IPS-18c (cell line): ENCODE data around the gene TMIGD2.
"Not testable (repeated sequence)": the region's sequence is repeated elsewhere in the genome, so short reads cannot be mapped to it uniquely, and the experiment has no call there.

ENCODE experiments used
- H3K4me3 ChIP-seq: 2 replicates; pipeline ENCODE4 v1.7.0; 2013; ENCODE audit warnings: low read depth, mild to moderate bottlenecking, low read length, moderate library complexity; ENCODE audit not compliant: insufficient read depth
- H3K9me3 ChIP-seq: one replicate; pipeline ENCODE4 v1.6.1; 2013; ENCODE audit warnings: mild to moderate bottlenecking, low read length, moderate library complexity; ENCODE audit not compliant: control insufficient read depth, insufficient read depth

The TMIGD2 gene, protein sequence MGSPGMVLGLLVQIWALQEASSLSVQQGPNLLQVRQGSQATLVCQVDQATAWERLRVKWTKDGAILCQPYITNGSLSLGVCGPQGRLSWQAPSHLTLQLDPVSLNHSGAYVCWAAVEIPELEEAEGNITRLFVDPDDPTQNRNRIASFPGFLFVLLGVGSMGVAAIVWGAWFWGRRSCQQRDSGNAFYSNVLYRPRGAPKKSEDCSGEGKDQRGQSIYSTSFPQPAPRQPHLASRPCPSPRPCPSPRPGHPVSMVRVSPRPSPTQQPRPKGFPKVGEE

DNA sequence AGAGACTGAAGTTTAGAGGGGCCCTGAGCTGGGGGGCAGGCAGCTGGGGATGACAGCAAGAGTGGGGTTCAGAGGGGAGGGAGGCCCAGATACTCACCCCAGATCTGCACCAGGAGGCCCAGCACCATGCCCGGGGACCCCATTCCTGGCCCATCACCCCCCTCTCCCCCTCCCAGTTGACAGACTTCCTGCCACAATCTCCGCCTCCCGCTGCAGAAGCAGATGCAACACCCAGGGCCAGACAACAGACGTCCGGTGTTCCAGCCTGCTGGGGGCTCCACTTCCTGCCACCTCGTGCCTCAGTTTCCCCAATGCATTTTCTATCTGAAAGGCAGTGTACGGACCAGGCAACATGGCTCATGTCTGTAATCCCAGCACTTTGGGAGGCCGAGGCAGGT lies at the start of gene TMIGD2:
Gene TMIGD2 (minus strand): TSS at position 147 of the 398 bp plus-strand sequence. CDS start 4 bp downstream, at position 143.
- no peak within 1 kb of the TSS for H3K4me3 ChIP-seq

DNA sequence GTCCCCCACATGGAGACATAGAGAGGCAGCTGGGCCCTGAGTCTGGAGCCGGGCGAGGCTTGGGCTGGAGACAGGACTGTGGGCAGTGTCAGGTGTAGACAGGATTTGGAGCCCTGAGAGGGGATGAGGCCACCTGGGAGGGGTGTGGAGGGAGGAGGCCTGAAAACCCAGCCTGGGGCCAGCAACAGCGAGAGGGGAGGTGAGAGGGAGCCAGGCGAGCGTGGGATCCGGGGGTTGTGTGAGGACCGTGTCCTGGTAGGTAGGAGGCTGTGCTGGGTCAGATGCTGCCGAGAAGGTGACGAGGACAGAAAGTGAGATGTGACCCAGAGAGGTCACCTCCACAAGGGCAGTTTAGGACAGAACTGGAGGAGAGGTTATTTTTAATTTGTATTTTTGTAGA lies 48.5 kb upstream of the TMIGD2 start:
- no peaks in the 10 kb centered on the region for H3K9me3 ChIP-seq
- no peak overlapping the region for H3K4me3 ChIP-seq

More for the DNA sequence above, at the start of gene TMIGD2:
- no peaks in the 10 kb centered on the region for H3K9me3 ChIP-seq

DNA sequence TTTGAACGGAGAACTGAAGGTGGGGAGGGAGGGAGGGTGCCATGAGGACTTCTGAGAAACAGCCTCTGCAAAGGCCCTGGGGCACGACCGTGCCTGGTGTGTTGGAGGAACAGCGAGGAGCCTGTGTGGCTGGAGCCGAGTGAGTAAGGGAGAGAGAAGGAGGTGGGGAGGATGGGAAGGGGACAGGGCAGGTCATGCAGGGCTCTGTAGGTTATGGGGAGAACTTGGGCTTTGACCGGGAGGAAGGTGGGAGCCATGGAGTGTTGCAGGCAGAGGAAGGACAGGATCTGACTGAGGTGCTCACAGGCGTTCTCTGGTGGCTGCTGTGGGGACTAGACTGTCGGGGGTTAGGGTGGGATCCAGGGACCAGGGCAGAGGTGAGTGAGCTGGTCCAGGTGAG lies 47.9 kb upstream of the TMIGD2 start:
- H3K4me3 ChIP-seq: no peak overlapping the region
- no peaks in the 10 kb centered on the region for H3K9me3 ChIP-seq

- H3K9me3 ChIP-seq, H3K4me3 ChIP-seq: not testable (repeated sequence)
These were observed 47.0 kb upstream of the TMIGD2 start for GRCh38 chr19:4349225-4349624.

DNA sequence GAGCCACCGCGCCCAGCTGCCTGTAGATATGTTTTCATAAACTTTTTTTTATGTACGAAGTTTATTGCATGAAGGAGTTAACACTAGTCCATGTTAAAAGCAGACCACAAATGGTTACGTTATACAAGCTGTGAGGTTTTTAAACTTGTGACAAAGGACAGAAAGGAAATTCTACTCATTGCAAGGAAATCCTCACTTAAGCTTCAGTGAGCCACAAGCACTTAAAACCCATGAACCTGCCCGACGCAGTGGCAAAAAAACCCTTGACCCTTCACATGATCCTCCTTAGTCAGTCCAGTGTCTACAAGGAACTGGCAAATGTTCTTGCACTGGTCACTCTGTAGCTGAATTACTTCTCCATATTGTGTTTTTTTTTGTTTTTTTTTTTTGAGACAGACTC lies 45.3 kb upstream of the TMIGD2 start:
- Histone ChIP-seq H3K9me3 (no peaks in the 10 kb centered on the region), H3K4me3 (no peak overlapping the region)

GRCh38 chr19:4346020-4346383 lies 43.8 kb upstream of the TMIGD2 start:
- H3K9me3 ChIP-seq: no peaks in the 10 kb centered on the region
- H3K4me3 ChIP-seq: no peak overlapping the region

GRCh38 chr19:4345342-4346019 lies 43.3 kb upstream of the TMIGD2 start:
- H3K4me3 ChIP-seq: no peak overlapping the region
- no peaks in the 10 kb centered on the region for H3K9me3 ChIP-seq

DNA sequence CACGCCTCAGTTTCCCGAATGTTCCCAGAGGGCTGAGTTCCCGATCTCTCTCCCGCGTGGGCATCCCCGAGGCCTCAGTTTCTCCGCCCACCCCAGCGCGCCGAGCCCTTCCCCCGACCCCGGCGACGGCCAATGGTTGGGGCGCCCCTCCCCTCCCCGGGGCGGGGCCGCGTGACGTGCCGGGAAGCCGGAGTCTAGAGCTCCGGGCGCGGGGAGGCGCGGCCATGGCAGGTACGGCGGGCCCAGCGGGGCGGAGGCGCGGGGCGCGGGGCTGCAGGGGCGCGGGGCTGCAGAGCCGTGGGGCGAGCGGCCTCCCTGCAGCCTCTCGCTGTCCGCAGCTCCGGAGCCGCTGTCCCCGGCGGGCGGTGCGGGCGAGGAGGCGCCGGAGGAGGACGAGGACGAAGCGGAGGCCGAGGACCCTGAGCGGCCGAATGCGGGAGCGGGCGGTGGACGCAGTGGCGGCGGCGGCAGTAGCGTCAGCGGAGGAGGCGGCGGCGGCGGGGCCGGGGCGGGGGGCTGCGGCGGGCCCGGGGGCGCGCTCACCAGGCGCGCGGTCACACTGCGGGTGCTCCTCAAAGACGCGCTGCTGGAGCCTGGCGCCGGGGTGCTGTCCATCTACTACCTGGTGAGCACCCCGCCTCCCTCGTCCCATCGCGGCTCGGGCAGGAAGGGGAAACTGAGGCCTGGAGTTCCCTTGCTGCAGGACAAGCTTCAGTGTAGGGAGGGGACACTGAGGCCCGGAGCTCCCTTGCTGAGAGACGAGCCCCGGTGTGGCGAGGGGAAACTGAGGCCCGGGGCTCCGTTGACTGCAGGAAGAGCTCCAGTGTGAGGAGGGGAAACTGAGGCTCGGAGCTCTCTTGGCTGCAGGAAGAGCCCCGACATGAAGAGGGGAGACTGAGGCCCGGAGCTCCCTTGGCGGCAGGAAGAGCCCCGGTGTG lies 41.5 kb upstream of the TMIGD2 start, which contains the start of gene MPND:
Gene MPND (plus strand): TSS at position 193 of the 938 bp plus-strand sequence. CDS start 32 bp downstream, at position 225.
- H3K4me3 ChIP-seq: peak within 1 kb of the TSS; percentile 75
- H3K9me3 ChIP-seq: no peaks in the 10 kb centered on the region

- Histone ChIP-seq H3K4me3 (peak overlapping the region; percentile 75), H3K9me3 (no peaks in the 10 kb centered on the region)
These were observed 40.6 kb upstream of the TMIGD2 start for GRCh38 chr19:4342615-4343369.

- H3K9me3 ChIP-seq: no peaks in the 10 kb centered on the region
- peak overlapping the region; percentile 52; the same call in 1 of the 2 replicates for H3K4me3 ChIP-seq
These were observed 40.1 kb upstream of the TMIGD2 start for GRCh38 chr19:4342314-4342614.

DNA sequence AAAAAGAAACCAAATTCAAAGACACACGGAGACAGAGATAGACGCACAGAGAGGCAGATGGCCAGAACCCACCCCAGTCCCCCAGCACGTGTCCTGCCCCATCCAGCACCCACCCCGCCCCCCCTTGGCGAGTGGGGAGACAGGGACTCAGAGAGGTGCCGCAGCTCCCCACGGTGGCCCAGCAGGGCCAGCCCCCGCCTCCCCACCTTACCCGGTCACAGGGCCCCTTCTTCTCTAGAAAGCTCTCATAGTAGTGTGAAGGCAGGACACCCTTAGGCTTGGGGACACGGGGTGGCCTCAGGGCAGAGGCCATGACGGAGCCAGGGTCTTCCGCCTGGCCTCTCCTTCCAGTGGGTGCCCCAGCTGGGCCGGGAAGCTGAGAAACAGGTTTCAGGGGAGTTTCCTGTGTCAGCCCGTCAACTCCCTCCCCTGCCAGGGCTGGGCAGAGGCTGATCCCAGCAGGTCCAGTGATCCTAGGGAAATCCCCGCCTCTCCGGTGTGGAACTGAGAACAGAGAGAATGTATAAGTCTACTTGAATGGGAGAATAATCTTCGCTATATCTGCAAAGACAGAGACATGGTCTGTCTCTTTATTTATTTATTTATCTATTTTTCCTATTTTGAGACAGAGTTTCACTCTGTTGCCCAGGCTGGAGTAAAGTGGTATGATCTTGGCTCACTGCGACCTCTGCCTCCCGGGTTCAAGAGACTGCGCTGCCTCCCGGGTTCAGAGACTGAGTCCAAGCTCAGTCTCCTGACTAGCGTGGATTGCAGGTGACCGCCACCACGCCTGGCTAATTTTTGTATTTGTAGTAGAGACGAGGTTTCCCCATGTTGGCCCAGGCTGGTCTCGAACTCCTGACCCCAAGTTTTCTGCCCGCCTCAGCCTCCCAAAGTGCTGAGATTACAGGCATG lies 36.5 kb upstream of the TMIGD2 start, which contains the start of gene STAP2:
Gene STAP2 (minus strand): TSS at position 387 of the 915 bp plus-strand sequence. CDS start 74 bp downstream, at position 313.
- Histone ChIP-seq H3K4me3 (peak within 1 kb of the TSS; percentile 38; the same call in 1 of the 2 replicates), H3K9me3 (no peaks in the 10 kb centered on the region)

DNA sequence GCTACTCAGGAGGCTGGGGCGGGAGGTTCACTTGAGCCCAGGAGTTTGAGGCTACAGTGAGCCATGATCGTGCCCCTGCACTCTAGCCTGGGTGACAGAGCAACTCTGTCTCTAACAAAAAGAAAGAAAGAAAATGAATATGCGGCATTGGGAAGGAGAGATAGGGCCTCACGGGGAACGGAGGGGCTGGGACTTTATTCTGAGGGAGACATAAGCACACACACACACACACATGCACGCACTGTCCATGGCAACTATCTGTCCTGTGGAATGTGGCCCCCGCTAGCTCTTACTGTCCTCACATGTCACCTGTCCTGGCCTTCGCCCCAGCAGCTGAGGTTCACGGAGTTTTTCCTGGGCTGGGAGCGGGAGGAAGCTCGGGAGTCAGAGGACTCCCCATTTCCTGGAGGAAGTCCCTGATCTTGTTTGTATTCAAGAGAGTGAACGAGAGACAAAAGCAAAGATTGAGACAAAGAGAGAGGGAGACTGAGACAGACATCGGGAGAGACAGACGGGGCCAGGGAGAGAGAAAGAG lies 35.8 kb upstream of the TMIGD2 start:
- no peaks in the 10 kb centered on the region for H3K9me3 ChIP-seq
- H3K4me3 ChIP-seq: no peak overlapping the region

GRCh38 chr19:4334929-4335570 lies 32.9 kb upstream of the TMIGD2 start:
- Histone ChIP-seq H3K9me3 (no peaks in the 10 kb centered on the region), H3K4me3 (no peak overlapping the region)

GRCh38 chr19:4329858-4330257 lies 27.7 kb upstream of the TMIGD2 start:
- H3K4me3 ChIP-seq: no peak overlapping the region
- peaks cover 2% of the 10 kb centered on the region for H3K9me3 ChIP-seq

DNA sequence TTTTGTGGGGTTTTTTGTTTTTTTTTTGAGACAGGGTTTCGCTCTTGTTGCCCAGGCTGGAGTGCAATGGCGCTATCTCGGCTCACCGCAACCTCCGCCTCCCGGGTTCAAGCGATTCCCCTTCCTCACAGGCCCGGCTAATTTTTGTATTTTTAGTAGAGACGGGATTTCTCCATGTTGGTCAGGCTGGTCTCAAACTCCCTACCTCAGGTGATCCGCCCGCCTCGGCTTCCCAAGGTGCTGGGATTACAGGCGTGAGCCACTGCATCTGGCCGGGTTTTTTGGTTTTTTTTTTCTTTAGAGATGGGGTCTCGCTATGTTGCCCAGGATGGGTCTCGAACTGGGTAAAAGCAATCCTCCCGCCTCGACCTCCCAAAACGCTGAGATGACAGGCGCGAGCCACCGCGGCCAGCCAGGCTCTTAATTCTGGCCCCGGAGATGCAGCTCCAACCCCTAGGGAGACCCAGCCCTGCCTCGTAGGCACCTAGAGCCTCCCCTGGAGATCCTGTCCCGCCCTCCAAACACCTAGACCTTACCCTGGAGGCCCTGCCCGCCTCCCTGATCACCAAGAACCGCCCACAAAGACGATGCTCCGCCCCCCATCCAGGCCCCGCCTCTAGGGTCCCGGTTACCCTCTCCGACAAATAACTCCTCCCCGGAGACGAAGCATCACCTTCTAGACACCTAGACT lies 26.9 kb upstream of the TMIGD2 start:
- not testable (repeated sequence) for H3K9me3 ChIP-seq
- peak overlapping the region; percentile 91 for H3K4me3 ChIP-seq
